ENCODE data around the gene RTKN2.

The RTKN2 gene

GRCh38 chr10:62175251-62175650 is 93.4 kb downstream of the RTKN2 start:
- DNase-seq (ENCODE audit: low read depth in 2 of 2) = no peak

GRCh38 chr10:62172465-62172864 is 96.2 kb downstream of the RTKN2 start:
- DNase-seq (ENCODE audit: low read depth in 2 of 2) = no peak

DNA sequence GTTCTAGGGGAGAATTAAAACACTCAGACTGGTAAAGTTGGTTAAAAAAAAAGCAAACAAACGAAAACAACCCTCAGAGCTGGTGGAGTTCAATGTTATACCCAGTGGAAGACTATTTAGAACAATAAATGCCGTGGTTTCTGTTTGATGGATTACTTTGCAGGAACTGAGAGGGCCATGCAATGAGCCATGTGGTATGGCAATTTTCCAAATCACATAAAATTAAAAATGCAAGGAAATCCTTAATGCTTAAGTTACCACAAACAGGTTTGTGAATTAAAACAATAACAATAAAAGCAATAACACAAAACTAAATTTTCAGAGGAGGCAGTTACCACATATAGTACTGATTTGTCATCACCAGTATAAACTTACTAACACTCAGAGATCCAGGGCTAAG is 96.9 kb downstream of the RTKN2 start:
- DNase-seq (ENCODE audit: low read depth in 2 of 2) = no peak

GRCh38 chr10:62170732-62171131 is 97.9 kb downstream of the RTKN2 start:
- DNase-seq (ENCODE audit: low read depth in 2 of 2) = no peak

GRCh38 chr10:62166331-62167131 is 102.1 kb downstream of the RTKN2 start:
- DNase-seq (ENCODE audit: low read depth in 2 of 2) = no peak

DNA sequence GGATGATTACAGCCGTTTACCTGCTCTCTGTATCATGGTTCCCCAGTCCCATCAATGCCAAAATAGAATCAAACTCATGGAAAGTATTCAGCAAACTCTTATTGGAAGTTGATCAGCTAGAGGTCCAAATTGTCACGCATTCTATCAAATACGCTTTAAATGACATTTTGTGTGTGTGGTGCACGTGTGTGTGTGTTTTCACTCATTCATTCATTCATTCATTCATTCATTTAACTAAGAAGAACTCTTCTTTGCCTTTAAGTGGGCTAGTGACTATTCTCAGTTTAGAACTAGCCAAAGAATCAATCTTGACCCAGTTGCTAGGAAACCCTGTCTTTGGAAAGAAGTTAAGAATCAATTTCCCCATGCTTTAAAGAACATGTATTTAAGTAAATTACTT is 102.8 kb downstream of the RTKN2 start:
- no peak for DNase-seq (ENCODE audit: low read depth in 2 of 2)

DNA sequence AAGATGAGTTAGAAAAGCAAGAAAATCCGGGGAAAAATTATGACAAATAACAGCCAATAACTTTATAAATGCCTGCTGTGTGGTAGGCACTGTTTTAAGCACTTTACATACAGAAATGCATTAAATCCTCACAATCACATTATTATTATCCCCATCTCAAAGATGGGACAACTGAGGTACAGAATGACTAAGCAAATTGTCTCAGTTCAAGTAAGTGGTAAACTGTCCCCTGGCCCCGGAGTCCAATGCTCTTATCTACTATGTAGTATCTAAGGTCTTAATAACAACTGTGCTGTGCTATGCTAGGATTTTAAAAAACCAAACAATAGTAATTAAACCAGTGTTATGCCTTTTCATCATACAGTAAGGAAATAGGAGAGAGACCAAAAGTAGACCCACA is 105.6 kb downstream of the RTKN2 start:
- DNase-seq (ENCODE audit: low read depth in 2 of 2) = no peak

DNA sequence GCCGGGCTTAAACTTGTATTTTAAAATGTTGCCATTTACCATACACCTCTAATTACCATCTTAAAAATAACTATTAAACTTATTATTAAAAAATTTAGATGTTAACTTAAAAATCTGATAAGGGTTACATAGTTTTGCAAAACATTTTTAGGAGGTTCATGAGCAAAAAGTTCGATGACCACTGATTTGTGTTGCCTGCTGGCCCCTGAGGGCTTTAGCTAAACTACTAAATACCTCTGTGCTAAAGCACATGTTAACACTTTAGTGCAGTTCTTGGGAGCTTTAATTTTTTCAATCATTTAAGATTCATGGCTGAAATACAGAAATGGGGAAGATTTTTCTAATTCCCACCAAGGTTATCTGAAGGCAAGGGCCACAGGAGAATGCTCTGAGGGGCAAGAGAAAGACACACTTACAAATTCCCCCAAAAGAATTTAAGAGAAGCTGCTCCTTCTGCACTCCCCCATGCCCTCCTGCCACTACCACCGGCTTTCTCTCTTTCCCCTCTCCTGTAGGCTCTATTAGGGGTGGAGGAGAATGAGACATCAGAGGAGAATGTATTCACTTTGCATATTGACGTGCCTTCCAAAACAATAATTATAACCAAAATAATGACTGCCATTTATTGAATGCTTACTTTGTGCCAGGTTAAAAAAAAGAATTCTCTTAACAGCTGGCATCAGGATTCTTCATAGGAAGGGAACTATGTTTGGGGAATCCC is 106.2 kb downstream of the RTKN2 start:
- DNase-seq (ENCODE audit: low read depth in 2 of 2) = no peak

GRCh38 chr10:62159351-62159750 is 109.3 kb downstream of the RTKN2 start:
- DNase-seq (ENCODE audit: low read depth in 2 of 2) = no peak

GRCh38 chr10:62157601-62158000 is 111.0 kb downstream of the RTKN2 start:
- no peak for DNase-seq (ENCODE audit: low read depth in 2 of 2)

DNA sequence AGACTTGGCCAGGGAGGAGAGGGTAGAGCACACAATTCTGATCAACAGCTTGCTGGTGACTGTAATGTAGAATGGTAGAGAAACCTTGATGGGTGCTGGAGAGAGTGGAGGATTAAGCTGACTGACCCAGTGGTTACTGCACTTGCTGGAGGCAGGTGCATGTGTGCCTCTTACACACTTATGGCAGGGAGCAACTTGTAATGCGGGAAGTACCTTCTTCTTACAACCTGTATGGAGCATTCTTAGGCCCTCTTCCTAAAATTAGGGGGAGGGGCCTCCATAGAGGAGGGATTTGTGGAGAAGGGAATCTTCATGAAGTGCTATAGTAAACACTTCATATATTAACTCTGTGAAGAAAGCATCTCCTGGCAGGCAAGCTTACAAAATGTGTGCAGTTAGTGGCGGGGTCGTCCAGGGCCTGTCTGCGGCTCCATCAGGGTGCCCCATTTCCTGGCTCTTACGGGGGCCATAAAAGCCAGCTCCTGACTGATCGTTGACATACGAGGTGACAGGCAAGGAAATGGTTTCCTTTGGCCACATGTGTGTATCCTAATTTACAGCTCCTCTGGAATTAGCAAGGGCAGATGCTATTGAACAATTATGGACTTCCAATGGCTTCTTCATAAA is 113.5 kb downstream of the RTKN2 start:
- DNase-seq (ENCODE audit: low read depth in 2 of 2) = no peak

- no peak for DNase-seq (ENCODE audit: low read depth in 2 of 2)
Measured at GRCh38 chr10:62154231-62154630, 114.4 kb downstream of the RTKN2 start.

- DNase-seq (ENCODE audit: low read depth in 2 of 2) = no peak
Measured at GRCh38 chr10:62153191-62153590, 115.5 kb downstream of the RTKN2 start.

- DNase-seq (ENCODE audit: low read depth in 2 of 2) = no peak
Measured at GRCh38 chr10:62149621-62150020, 119.0 kb downstream of the RTKN2 start.

DNA sequence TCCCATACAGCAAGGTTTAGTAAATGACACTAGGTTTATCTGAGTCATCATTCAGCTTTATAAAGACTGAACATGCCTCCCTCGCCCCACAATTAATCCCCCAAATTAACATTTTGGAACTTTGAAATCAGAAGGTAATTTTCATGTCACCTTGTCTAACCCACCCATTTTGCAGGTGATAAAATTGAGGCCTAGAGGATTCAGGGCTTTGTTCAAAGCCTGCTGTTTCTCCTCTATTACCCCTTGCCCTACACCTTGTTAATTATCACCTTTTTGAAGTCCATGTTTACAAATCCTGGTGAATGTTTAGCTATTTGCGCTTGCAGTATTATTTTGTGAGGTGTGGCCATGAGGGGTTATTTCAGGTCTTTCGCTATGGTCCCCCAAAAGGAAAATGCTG is 120.5 kb downstream of the RTKN2 start:
- no peak for DNase-seq (ENCODE audit: low read depth in 2 of 2)

- DNase-seq (ENCODE audit: low read depth in 2 of 2) = no peak
Measured at GRCh38 chr10:62147425-62147824, 121.2 kb downstream of the RTKN2 start.

GRCh38 chr10:62136931-62137330 is 131.7 kb downstream of the RTKN2 start:
- no peak for DNase-seq (ENCODE audit: low read depth in 2 of 2)

DNA sequence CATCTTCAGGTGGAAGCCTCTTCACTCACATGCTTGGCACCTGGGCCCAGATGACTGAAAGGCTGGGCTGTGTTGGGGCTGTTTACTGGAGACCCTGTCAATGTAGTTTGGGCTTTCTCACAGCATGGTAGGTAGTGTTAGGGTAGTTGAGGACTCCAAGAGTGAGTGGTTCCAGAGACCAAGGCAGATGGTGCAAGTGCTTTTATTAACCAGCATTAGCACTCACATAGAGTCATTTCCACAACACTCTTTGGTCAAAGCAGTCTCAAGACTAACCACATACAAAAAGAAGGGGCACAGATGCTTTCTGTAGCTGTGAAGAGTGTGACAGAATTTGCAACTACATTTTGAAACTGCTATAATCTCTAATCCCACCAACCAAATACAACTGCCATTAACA is 135.0 kb downstream of the RTKN2 start:
- no peak for DNase-seq (ENCODE audit: low read depth in 2 of 2)
